GM20000 (cell line): ENCODE data around the gene PCED1B.

ENCODE experiments used
- DNase-seq: peaks from one replicate; pipeline ENCODE4 v3.0.0; 2012; ENCODE audit warnings: low spot score
- TF ChIP-seq, protein P1 (sequence below): IDR thresholded peaks from 2 replicates; pipeline ENCODE4 v1.5.1; 2012; ENCODE audit warnings: mild to moderate bottlenecking, control low read depth; ENCODE audit errors: extremely low read depth, missing control alignments

PCED1B gene, protein sequence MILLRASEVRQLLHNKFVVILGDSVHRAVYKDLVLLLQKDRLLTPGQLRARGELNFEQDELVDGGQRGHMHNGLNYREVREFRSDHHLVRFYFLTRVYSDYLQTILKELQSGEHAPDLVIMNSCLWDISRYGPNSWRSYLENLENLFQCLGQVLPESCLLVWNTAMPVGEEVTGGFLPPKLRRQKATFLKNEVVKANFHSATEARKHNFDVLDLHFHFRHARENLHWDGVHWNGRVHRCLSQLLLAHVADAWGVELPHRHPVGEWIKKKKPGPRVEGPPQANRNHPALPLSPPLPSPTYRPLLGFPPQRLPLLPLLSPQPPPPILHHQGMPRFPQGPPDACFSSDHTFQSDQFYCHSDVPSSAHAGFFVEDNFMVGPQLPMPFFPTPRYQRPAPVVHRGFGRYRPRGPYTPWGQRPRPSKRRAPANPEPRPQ

DNA sequence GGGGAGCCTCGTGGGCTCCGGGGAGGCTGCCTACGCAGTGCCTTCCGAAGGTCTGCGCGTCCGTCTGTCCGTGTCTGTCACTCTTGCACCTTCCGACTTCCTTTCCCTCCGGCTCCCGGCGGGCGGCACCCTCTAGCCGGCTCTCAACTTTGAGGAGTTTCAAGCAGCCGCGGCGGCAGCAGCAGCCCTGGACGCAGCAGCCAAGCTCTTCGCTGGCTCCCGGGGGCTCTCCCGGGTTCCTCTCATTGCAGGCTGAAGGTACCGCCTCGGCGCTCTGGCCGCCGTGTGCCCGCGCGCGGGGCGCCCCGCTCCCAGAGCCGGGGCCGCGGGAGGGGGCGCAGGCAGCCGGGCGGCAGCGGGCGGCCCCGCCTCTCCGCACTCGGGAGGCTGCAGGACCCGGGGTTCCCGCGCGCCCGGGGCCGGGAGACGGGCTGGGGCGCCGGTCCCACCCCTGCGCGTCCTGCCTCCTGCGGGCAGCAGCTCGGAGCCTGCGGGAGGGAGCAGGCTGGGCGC lies at the start of gene PCED1B, which contains the start of gene AMIGO2:
Gene PCED1B (plus strand): TSS at position 154 of the 513 bp plus-strand sequence. CDS start 155,443 bp downstream, outside the sequence.
Gene AMIGO2 (minus strand): TSS at position 492 of the 513 bp plus-strand sequence. CDS start 957 bp downstream, outside the sequence.
- TF ChIP-seq, protein P1, sequence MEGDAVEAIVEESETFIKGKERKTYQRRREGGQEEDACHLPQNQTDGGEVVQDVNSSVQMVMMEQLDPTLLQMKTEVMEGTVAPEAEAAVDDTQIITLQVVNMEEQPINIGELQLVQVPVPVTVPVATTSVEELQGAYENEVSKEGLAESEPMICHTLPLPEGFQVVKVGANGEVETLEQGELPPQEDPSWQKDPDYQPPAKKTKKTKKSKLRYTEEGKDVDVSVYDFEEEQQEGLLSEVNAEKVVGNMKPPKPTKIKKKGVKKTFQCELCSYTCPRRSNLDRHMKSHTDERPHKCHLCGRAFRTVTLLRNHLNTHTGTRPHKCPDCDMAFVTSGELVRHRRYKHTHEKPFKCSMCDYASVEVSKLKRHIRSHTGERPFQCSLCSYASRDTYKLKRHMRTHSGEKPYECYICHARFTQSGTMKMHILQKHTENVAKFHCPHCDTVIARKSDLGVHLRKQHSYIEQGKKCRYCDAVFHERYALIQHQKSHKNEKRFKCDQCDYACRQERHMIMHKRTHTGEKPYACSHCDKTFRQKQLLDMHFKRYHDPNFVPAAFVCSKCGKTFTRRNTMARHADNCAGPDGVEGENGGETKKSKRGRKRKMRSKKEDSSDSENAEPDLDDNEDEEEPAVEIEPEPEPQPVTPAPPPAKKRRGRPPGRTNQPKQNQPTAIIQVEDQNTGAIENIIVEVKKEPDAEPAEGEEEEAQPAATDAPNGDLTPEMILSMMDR, result peak; percentile 12
- peak; percentile 73 for DNase-seq

DNA sequence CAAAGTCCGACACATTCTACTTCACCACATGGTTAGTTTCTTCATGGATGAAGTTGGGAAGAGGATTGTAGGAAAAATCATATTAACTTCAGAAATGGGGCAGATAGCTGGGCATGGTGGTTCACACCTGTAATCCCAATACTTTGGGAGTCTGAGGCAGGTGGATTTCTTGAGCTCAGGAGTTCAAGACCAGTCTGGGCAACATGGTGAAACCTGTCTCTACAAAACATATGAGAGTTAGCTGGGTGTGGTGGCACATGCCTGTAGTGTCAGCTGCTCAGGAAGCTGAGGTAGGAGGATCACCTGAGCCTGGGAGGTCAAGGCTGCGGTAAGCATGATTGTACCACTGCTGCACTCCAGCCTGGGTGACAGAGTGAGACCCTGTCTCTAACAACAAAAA lies 49.5 kb upstream of the PCED1B start:
- DNase-seq, result no peak
- TF ChIP-seq, protein P1, result no peak

DNA sequence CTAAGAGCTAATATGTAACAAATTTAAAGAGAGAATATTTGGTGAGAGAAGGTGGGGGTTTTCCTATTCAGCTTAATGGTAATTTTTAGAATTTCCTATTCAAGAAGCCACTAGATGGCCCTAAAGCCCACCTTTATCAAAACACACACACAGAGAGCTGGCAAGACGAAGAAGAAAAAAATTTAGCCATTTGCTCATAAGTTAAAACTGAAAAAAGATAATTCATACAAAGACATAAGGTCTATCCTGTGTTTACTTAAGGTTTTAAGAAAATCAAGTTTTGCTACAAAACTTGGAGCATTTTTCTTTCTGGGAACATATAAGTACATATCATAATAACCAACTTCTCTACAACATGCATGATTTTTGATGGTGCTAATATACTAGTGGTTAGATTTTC lies 46.8 kb upstream of the PCED1B start:
- DNase-seq, result peak; percentile 15
- TF ChIP-seq, protein P1, result peak; percentile 21

DNA sequence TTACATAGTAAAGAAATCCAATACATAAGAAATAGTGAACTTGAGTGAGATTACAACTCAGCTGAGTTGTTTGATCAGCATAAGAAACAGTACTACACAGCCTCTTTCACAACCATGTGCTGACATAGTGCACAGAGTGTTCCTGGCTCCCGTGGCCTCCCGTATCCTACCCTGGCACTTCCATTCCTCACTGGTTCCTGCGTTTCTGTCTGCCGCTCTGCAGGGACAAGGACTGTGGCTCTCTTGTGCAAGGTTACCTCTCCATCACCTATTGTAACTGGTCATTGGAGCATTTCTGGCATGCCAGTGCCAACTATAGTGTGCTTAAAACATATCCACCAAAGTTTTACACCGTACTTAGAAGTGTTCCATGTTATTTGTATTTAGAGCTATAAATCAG lies 46.3 kb upstream of the PCED1B start:
- DNase-seq, result no peak
- TF ChIP-seq, protein P1, result no peak

DNA sequence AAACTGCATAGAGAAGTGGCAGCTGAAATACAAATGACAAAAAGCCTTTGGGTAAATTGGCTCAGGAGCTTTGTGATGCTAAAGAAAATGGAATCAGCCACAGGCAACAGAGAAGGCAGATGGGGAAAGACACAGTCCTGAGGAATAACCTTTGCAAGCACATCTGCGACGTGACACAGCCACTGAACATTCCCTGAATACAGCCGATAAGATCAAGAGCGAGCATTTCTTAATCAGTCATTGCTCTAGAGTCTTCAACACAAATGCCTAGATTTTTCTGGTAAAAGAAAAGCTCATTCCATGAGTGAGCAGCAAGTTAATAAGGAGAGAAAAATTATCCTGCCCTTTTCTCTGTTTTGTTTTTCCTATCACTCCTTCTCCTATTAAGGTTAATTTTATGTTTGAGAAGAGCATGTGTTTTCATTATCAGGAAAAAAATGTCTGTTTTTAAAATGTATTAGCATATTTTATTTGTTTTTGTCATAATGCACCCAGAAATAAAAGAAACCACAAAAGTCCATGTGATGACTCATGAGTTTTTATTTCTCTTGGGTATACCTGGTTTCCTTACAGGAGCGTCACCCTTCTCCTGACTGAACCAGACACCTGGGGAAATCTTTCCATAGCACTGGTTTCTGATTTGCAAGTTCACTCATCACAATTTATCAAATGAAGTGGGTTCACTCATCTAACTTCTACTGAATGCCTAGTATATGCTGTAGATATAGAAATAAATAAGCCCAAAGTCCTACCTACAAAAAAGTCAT lies 45.4 kb upstream of the PCED1B start:
- no peak for DNase-seq
- TF ChIP-seq, protein P1, result no peak

DNA sequence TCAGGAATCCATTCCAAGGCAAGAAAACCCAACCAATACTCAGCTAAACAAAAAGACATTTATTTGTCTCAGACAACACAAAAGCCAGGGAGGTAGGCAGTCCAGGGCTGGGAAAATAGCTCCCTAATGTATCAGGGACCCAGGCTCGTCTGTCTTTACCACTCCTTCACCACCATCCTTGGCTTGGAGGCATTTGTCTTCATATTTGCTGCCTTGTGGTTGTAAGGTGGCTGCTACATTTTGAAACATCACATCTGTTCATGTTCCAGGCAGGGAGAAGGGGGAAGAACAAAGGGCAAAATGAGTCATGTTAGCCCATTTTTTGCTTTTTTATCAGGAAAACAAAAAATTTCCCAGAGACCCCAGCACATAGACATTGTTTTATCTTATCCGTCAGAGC lies 44.8 kb upstream of the PCED1B start:
- no peak for DNase-seq
- TF ChIP-seq, protein P1, result no peak

DNA sequence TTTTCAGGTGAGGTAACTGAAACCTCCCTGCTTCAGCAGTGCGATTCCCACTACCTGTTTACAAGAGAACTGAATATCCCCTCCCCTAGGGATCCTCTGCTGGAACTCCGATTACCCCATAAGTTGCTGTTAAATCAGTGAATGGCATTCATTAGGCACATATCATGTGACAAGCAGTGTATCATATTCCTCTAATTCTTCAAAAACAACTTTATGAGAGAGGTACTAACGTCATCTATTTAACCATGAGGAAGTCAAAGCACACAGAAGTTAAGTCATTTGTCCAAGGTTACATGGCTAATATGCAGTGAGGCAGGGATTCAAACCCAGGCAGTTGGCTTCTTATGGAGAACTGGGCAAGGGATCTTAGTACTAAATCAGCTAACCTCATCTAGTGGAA lies 43.9 kb upstream of the PCED1B start:
- TF ChIP-seq, protein P1, result no peak
- DNase-seq, result no peak
